CD4-positive, alpha-beta memory T cell (primary cell): ENCODE results near the gene GUCY1A2. TPM values are rescaled to one million over a fixed set of nuclear protein-coding genes. Genes with fewer than 3 reads are reported as not detected.

Experiments used
- CTCF ChIA-PET: fragments of 350-600 bp; sonication (Branson Sonifier 250); formaldehyde crosslinking; loops from one replicate; lab custom pipeline; 2021; ENCODE audit warnings: inconsistent platforms; ENCODE audit not compliant: partially characterized antibody; lab: Charles Lee
- POLR2A ChIA-PET: fragments of 350-600 bp; sonication (Branson Sonifier 250); formaldehyde crosslinking; loops from one replicate; lab custom pipeline; 2021; ENCODE audit not compliant: partially characterized antibody; lab: Charles Lee
- DNase-seq, 5 donors: peaks; one replicate each; pipeline versions ENCODE4 v3.0.0 to v3.0.0-alpha.2; 2020 to 2022; ENCODE audit warnings: mixed read lengths in 1 of 5
- H3K27ac ChIP-seq: one replicate; pipeline ENCODE4 v1.7.0; 2013; ENCODE audit warnings: low read depth, low read length
- H3K27me3 ChIP-seq: 2 replicates; pipeline ENCODE4 v1.7.0; 2013; ENCODE audit warnings: mild to moderate bottlenecking, low read length, moderate library complexity; ENCODE audit not compliant: insufficient read depth
- H3K36me3 ChIP-seq: 2 replicates; pipeline ENCODE4 v1.7.0; 2013; ENCODE audit warnings: mild to moderate bottlenecking, low read length, moderate library complexity; ENCODE audit not compliant: insufficient read depth
- H3K4me1 ChIP-seq: 2 replicates; pipeline ENCODE4 v1.7.0; 2013; ENCODE audit warnings: mild to moderate bottlenecking, low read length, moderate library complexity; ENCODE audit not compliant: insufficient read depth
- H3K4me3 ChIP-seq, 2 donors: one replicate each; pipeline ENCODE4 v1.7.0; 2013; ENCODE audit warnings: low read length in 2 of 2, mild to moderate bottlenecking in 1 of 2
- H3K9me3 ChIP-seq, 2 donors: one replicate each; pipeline ENCODE4 v1.7.0; 2013; ENCODE audit warnings: low read length in 2 of 2, control low read depth in 1 of 2; ENCODE audit not compliant: control insufficient read depth in 1 of 2
- H3K27ac Mint-ChIP-seq, 7 donors: one replicate each; pipeline ENCODE4 v1.8.0; 2020 to 2021; ENCODE audit warnings: mixed read lengths in 7 of 7, mild to moderate bottlenecking in 6 of 7, inconsistent platforms in 3 of 7, moderate library complexity in 3 of 7
- H3K27me3 Mint-ChIP-seq, 2 donors: one replicate each; pipeline ENCODE4 v1.8.0; 2020 to 2021; ENCODE audit warnings: mixed read lengths in 2 of 2
- H3K36me3 Mint-ChIP-seq, 2 donors: one replicate each; pipeline ENCODE4 v1.8.0; 2020 to 2021; ENCODE audit warnings: mixed read lengths in 2 of 2, inconsistent platforms in 1 of 2, mild to moderate bottlenecking in 1 of 2
- H3K4me1 Mint-ChIP-seq, 4 donors: one replicate each; pipeline ENCODE4 v1.8.0; 2020 to 2021; ENCODE audit warnings: mixed read lengths in 4 of 4, mild to moderate bottlenecking in 1 of 4
- H3K4me3 Mint-ChIP-seq, 8 donors: one replicate each; pipeline ENCODE4 v1.8.0; 2020 to 2021; ENCODE audit warnings: mixed read lengths in 8 of 8, mild to moderate bottlenecking in 7 of 8, moderate library complexity in 6 of 8, inconsistent platforms in 3 of 8
- H3K9me3 Mint-ChIP-seq, 8 donors: one replicate each; pipeline ENCODE4 v1.8.0; 2020 to 2021; ENCODE audit warnings: mixed read lengths in 8 of 8, mild to moderate bottlenecking in 5 of 8, inconsistent platforms in 3 of 8, moderate library complexity in 1 of 8
- intact Hi-C: fragments of 100-400 bp; cut with micrococcal nuclease; formaldehyde crosslinking; loops from one replicate; pipeline ENCODE4 v1.15.1; 2023
- polyA plus RNA-seq, 2 donors: library from polyadenylated mRNA; unstranded; fragments of 300-500 nt; fragmentation: Illumina TruSeq; gene quantifications; one replicate each; pipeline ENCODE4 v1.2.3, GENCODE V29; 2021
- total RNA-seq, 2 experiments: library from RNA; stranded (reverse); gene quantifications; one replicate each; pipeline ENCODE4 v1.2.3, GENCODE V29; 2021

The GUCY1A2 gene
- total and polyA plus RNA-seq, 4 experiments from 2014 or later, result 0.12 TPM; not detected in 3

DNA sequence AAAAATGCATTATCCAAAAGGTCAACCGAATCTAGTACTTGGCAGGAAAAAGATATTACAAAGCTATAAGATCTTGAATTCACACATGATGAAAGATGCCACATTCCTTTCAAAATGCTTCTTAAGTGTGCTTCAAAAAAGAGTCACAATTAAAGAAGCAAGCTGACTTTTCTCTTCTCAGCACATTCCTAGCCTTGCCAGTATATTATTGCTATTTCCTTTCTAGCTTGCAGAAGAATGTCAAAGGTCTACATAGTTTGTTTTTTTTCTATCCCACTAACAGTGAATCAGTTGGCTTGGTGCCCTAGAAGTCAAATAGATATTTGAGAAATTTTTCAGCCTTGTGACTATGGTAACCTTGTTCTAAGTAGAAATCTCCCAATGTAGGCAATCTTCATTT is 56.8 kb downstream of the GUCY1A2 start:
- ChIA-PET POLR2A (no interaction called here), CTCF (no interaction called here)
- Histone ChIP-seq H3K4me1 (no peaks in the 10 kb centered on the region), H3K27ac (no peak overlapping the region), H3K9me3 (no peaks in the 10 kb centered on the region), H3K36me3 (no peaks in the 10 kb centered on the region), H3K4me3 (no peak overlapping the region), H3K27me3 (no peaks in the 10 kb centered on the region)
- no peak overlapping the region for H3K4me3 Mint-ChIP-seq
- H3K36me3 Mint-ChIP-seq, result no peaks in the 10 kb centered on the region
- H3K27me3 Mint-ChIP-seq, result no peaks in the 10 kb centered on the region
- no peak overlapping the region for H3K27ac Mint-ChIP-seq
- no peak for DNase-seq
- intact Hi-C loops, result no loop called here
- H3K4me1 Mint-ChIP-seq, result no peaks in the 10 kb centered on the region
- peaks cover 0 to 18% (median 7%) of the 10 kb centered on the region in 8 donors for H3K9me3 Mint-ChIP-seq

GRCh38 chr11:106961048-106961447 is 57.2 kb downstream of the GUCY1A2 start:
- H3K36me3 Mint-ChIP-seq, result no peaks in the 10 kb centered on the region
- intact Hi-C loops, result no loop called here
- CTCF ChIA-PET, result no interaction called here
- no peak overlapping the region for H3K27ac ChIP-seq
- no peaks in the 10 kb centered on the region for H3K27me3 ChIP-seq
- peaks cover 4 to 18% (median 9%) of the 10 kb centered on the region in 8 donors for H3K9me3 Mint-ChIP-seq
- DNase-seq, result no peak
- no peak overlapping the region for H3K27ac Mint-ChIP-seq
- H3K9me3 ChIP-seq, result no peaks in the 10 kb centered on the region
- H3K4me1 ChIP-seq, result no peaks in the 10 kb centered on the region
- no peak overlapping the region for H3K4me3 ChIP-seq
- no peaks in the 10 kb centered on the region for H3K36me3 ChIP-seq
- no peaks in the 10 kb centered on the region for H3K27me3 Mint-ChIP-seq
- H3K4me1 Mint-ChIP-seq, result no peaks in the 10 kb centered on the region
- POLR2A ChIA-PET, result no interaction called here
- no peak overlapping the region for H3K4me3 Mint-ChIP-seq

- Histone ChIP-seq H3K27ac (no peak overlapping the region), H3K27me3 (no peaks in the 10 kb centered on the region), H3K36me3 (no peaks in the 10 kb centered on the region), H3K4me1 (no peaks in the 10 kb centered on the region), H3K9me3 (no peaks in the 10 kb centered on the region), H3K4me3 (no peak overlapping the region)
- peaks cover 7 to 18% (median 11%) of the 10 kb centered on the region in 8 donors for H3K9me3 Mint-ChIP-seq
- ChIA-PET POLR2A (no interaction called here), CTCF (no interaction called here)
- no peaks in the 10 kb centered on the region for H3K27me3 Mint-ChIP-seq
- no peak overlapping the region for H3K4me3 Mint-ChIP-seq
- no peak for DNase-seq
- intact Hi-C loops, result no loop called here
- H3K36me3 Mint-ChIP-seq, result no peaks in the 10 kb centered on the region
- H3K27ac Mint-ChIP-seq, result no peak overlapping the region
- H3K4me1 Mint-ChIP-seq, result no peaks in the 10 kb centered on the region
Measured at GRCh38 chr11:106959800-106960199, 58.5 kb downstream of the GUCY1A2 start.

DNA sequence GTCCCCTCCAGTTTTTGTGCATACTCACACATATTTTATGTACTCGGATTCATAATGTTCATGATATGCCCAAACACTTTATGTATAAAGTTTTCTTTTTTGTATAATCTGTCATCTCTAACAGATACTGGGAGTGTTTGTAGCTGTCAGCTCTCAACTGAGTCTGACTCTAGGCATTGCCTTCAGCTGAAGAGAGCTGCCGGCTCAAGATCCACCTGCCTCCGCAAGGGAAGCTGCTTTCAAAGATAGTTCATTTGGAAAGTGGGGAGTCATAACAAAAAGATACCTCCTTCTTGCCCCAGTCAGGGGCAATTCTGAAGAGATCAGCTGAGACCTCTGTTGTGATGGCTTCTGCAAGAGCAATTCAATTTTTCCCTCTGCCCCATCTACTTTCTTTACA is 58.9 kb downstream of the GUCY1A2 start:
- Mint-ChIP-seq H3K9me3 (peaks cover 7 to 18% (median 11%) of the 10 kb centered on the region in 8 donors), H3K4me3 (no peak overlapping the region), H3K36me3 (no peaks in the 10 kb centered on the region), H3K4me1 (no peaks in the 10 kb centered on the region), H3K27me3 (no peaks in the 10 kb centered on the region), H3K27ac (no peak overlapping the region)
- H3K9me3 ChIP-seq, result no peaks in the 10 kb centered on the region
- no peaks in the 10 kb centered on the region for H3K4me1 ChIP-seq
- no peak overlapping the region for H3K4me3 ChIP-seq
- H3K36me3 ChIP-seq, result no peaks in the 10 kb centered on the region
- ChIA-PET POLR2A (no interaction called here), CTCF (no interaction called here)
- intact Hi-C loops, result no loop called here
- peak in 1 of 5 donors; percentile 24 for DNase-seq
- H3K27me3 ChIP-seq, result no peaks in the 10 kb centered on the region
- H3K27ac ChIP-seq, result no peak overlapping the region

DNA sequence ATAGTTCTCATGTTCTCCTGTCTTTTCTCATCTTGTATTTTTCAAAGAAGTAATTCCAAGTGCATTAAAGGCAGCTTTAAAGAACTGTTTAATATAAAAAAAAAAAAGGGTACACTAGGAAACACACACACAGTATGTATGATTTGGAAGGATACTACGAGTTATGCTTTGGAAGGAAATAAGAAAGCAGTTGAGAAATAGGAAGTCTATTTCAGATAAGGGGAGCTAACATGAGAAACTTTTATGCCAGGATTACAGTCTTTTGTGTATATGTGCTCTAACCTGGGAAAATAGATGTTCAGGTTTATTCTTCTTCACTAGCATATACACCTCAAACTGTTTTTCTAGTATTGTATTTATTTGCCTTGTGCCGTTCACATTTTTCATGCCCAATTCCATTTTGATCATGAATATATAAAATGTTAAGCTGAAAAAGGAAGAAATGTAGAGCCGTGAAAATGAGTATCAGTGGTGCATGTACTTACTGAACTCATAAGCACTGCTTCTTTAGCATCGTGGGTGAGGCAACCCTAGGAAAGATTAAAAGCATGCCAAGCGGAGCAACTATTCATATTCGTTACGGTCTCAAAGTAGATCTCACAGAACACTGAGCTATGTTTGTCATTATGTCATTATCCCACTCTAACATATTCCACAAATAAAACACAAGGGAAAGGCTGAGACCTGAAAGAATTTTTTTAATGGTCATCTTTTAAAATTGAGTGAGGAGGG is 59.6 kb downstream of the GUCY1A2 start:
- Mint-ChIP-seq H3K36me3 (no peaks in the 10 kb centered on the region), H3K27me3 (no peaks in the 10 kb centered on the region), H3K9me3 (peaks cover 10 to 24% (median 13%) of the 10 kb centered on the region in 8 donors), H3K4me3 (no peak overlapping the region), H3K27ac (no peak overlapping the region), H3K4me1 (no peaks in the 10 kb centered on the region)
- Histone ChIP-seq H3K4me3 (no peak overlapping the region), H3K4me1 (no peaks in the 10 kb centered on the region), H3K36me3 (no peaks in the 10 kb centered on the region), H3K27me3 (no peaks in the 10 kb centered on the region), H3K9me3 (no peaks in the 10 kb centered on the region), H3K27ac (no peak overlapping the region)
- ChIA-PET CTCF (no interaction called here), POLR2A (no interaction called here)
- DNase-seq, result no peak
- intact Hi-C loops, result no loop called here

DNA sequence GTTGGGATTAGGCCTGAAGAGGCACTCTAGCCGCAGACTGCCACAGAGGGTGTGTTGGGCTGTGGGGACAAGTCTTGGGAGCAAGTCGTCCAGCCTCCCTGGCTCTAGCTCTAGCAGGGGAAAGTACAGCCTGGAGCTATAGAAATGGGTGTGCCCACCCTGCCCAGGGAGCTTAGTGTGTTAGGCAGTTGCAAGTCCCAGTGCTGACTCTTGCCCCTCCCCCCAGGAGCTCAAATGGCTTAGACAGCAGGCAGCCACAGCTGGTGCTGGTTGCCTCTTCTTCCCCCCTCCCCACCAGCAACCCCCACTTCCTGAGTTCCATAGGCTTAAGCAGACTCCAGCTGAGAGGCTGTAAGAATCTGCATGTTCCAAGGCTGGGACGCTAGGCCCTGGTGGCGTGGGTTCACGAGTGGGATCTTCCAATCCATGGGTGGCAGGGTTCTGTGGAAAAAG is 61.2 kb downstream of the GUCY1A2 start:
- H3K27me3 Mint-ChIP-seq, result no peaks in the 10 kb centered on the region
- H3K9me3 Mint-ChIP-seq, result peaks cover 10 to 30% (median 14%) of the 10 kb centered on the region in 8 donors
- Histone ChIP-seq H3K9me3 (no peaks in the 10 kb centered on the region), H3K27ac (no peak overlapping the region), H3K36me3 (no peaks in the 10 kb centered on the region), H3K4me1 (no peaks in the 10 kb centered on the region), H3K27me3 (no peaks in the 10 kb centered on the region), H3K4me3 (no peak overlapping the region)
- intact Hi-C loops, result no loop called here
- no peaks in the 10 kb centered on the region for H3K4me1 Mint-ChIP-seq
- DNase-seq, result peak in 1 of 5 donors; percentile 32
- no peak overlapping the region for H3K27ac Mint-ChIP-seq
- CTCF ChIA-PET, result no interaction called here
- no peak overlapping the region for H3K4me3 Mint-ChIP-seq
- POLR2A ChIA-PET, result no interaction called here
- no peaks in the 10 kb centered on the region for H3K36me3 Mint-ChIP-seq

DNA sequence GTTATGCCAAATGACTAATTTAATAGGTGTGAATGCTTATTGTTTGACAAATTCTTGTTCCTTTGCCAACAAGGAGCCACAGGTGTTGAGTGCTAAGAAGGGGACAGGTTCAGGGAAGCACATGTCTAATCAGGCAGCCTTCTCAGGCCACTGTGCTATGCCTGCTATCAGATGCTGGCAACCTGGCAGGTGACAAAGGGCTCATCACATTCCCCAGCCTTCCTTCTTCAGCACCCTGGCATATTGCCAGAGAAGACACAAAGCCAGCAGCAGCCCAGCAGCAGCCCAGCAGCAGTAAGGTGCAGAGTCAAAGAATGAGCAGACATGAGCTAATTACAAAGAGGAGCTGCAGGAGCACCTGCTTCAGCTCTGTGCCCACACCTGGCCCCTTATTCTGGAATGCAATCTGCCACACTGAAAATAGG is 68.2 kb downstream of the GUCY1A2 start:
- no peak overlapping the region for H3K4me3 Mint-ChIP-seq
- H3K4me3 ChIP-seq, result no peak overlapping the region
- H3K4me1 ChIP-seq, result no peaks in the 10 kb centered on the region
- intact Hi-C loops, result no loop called here
- H3K9me3 Mint-ChIP-seq, result peaks cover 0 to 23% (median 5%) of the 10 kb centered on the region in 8 donors
- H3K4me1 Mint-ChIP-seq, result no peaks in the 10 kb centered on the region
- H3K27ac ChIP-seq, result no peak overlapping the region
- no peaks in the 10 kb centered on the region for H3K9me3 ChIP-seq
- no peaks in the 10 kb centered on the region for H3K36me3 Mint-ChIP-seq
- H3K27me3 ChIP-seq, result no peaks in the 10 kb centered on the region
- ChIA-PET CTCF (no interaction called here), POLR2A (no interaction called here)
- no peak for DNase-seq
- H3K27ac Mint-ChIP-seq, result no peak overlapping the region
- no peaks in the 10 kb centered on the region for H3K36me3 ChIP-seq
- no peaks in the 10 kb centered on the region for H3K27me3 Mint-ChIP-seq
